ENCODE results near the gene USP17L30.
"Not testable (repeated sequence)": the region's sequence is repeated elsewhere in the genome, so short reads cannot be mapped to it uniquely, and the experiment has no call there.

The USP17L30 gene, protein sequence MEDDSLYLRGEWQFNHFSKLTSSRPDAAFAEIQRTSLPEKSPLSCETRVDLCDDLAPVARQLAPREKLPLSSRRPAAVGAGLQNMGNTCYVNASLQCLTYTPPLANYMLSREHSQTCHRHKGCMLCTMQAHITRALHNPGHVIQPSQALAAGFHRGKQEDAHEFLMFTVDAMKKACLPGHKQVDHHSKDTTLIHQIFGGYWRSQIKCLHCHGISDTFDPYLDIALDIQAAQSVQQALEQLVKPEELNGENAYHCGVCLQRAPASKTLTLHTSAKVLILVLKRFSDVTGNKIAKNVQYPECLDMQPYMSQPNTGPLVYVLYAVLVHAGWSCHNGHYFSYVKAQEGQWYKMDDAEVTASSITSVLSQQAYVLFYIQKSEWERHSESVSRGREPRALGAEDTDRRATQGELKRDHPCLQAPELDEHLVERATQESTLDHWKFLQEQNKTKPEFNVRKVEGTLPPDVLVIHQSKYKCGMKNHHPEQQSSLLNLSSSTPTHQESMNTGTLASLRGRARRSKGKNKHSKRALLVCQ

DNA sequence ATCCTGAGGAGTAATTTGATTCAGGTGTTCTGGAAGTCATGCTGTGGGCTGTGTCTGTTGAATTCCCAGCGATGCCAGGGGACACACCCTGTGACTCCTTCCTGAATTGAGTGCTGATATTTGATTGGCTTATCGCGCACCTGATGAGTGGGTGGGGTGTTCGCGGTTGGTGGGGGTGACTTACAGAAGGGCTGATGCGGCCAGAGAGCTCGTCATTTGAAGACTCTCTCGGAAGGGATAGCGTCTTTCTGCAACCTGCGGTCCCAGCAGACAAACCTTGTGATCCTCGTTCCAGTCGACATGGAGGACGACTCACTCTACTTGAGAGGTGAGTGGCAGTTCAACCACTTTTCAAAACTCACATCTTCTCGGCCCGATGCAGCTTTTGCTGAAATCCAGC lies at the start of gene USP17L30:
USP17L30 (plus strand) TSS at position 301 of the 400 bp plus-strand sequence; CDS start at position 301, 0 bp downstream.
- H3K9me3 ChIP-seq (ENCODE audit: control insufficient read depth, insufficient read depth, low read length); H3K36me3 ChIP-seq (ENCODE audit: insufficient read depth, low read length); H3K9ac ChIP-seq (ENCODE audit: low read depth, low read length); H3K4me1 ChIP-seq (ENCODE audit: insufficient read depth, low read length): not testable (repeated sequence)

DNA sequence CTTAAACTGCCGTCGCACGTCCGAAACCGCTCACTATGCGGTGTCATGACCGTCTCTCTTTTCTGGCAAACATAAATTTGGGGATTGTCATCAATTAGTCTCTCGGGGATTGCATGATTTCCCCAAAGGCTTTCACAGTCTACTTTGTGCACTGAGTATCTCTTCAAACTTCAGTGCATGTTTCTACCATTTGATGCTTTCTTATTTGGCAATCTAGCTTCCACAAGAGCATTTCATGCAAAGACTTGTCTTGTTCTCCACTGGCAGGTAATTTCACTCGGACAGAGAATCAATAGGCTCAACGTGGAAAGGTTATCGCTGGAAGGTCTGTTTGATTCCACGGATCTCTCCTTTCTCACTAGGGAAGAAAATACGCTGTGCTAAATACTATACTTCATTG lies 38.7 kb upstream of the USP17L30 start:
- not testable (repeated sequence) for H3K9ac ChIP-seq (ENCODE audit: low read depth, low read length); H3K9me3 ChIP-seq (ENCODE audit: control insufficient read depth, insufficient read depth, low read length); H3K36me3 ChIP-seq (ENCODE audit: insufficient read depth, low read length); H3K4me1 ChIP-seq (ENCODE audit: insufficient read depth, low read length)

DNA sequence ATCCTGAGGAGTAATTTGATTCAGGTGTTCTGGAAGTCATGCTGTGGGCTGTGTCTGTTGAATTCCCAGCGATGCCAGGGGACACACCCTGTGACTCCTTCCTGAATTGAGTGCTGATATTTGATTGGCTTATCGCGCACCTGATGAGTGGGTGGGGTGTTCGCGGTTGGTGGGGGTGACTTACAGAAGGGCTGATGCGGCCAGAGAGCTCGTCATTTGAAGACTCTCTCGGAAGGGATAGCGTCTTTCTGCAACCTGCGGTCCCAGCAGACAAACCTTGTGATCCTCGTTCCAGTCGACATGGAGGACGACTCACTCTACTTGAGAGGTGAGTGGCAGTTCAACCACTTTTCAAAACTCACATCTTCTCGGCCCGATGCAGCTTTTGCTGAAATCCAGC lies 38.1 kb upstream of the USP17L30 start, which contains the start of gene USP17L24:
USP17L24 (plus strand) TSS at position 301 of the 400 bp plus-strand sequence; CDS start at position 301, 0 bp downstream.
- H3K4me1 ChIP-seq (ENCODE audit: insufficient read depth, low read length); H3K9me3 ChIP-seq (ENCODE audit: control insufficient read depth, insufficient read depth, low read length); H3K9ac ChIP-seq (ENCODE audit: low read depth, low read length); H3K36me3 ChIP-seq (ENCODE audit: insufficient read depth, low read length): not testable (repeated sequence)

DNA sequence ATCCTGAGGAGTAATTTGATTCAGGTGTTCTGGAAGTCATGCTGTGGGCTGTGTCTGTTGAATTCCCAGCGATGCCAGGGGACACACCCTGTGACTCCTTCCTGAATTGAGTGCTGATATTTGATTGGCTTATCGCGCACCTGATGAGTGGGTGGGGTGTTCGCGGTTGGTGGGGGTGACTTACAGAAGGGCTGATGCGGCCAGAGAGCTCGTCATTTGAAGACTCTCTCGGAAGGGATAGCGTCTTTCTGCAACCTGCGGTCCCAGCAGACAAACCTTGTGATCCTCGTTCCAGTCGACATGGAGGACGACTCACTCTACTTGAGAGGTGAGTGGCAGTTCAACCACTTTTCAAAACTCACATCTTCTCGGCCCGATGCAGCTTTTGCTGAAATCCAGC lies 33.3 kb upstream of the USP17L30 start, which contains the start of gene USP17L25:
USP17L25 (plus strand) TSS at position 301 of the 400 bp plus-strand sequence; CDS start at position 301, 0 bp downstream.
- not testable (repeated sequence) for H3K9me3 ChIP-seq (ENCODE audit: control insufficient read depth, insufficient read depth, low read length); H3K36me3 ChIP-seq (ENCODE audit: insufficient read depth, low read length); H3K9ac ChIP-seq (ENCODE audit: low read depth, low read length)

DNA sequence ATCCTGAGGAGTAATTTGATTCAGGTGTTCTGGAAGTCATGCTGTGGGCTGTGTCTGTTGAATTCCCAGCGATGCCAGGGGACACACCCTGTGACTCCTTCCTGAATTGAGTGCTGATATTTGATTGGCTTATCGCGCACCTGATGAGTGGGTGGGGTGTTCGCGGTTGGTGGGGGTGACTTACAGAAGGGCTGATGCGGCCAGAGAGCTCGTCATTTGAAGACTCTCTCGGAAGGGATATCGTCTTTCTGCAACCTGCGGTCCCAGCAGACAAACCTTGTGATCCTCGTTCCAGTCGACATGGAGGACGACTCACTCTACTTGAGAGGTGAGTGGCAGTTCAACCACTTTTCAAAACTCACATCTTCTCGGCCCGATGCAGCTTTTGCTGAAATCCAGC lies 28.6 kb upstream of the USP17L30 start, which contains the start of gene USP17L26:
USP17L26 (plus strand) TSS at position 301 of the 400 bp plus-strand sequence; CDS start at position 301, 0 bp downstream.
- H3K9ac ChIP-seq (ENCODE audit: low read depth, low read length); H3K4me1 ChIP-seq (ENCODE audit: insufficient read depth, low read length); H3K9me3 ChIP-seq (ENCODE audit: control insufficient read depth, insufficient read depth, low read length); H3K36me3 ChIP-seq (ENCODE audit: insufficient read depth, low read length): not testable (repeated sequence)

More for the DNA sequence above, 33.3 kb upstream of the USP17L30 start, which contains the start of gene USP17L25:
- not testable (repeated sequence) for H3K4me1 ChIP-seq (ENCODE audit: insufficient read depth, low read length)

DNA sequence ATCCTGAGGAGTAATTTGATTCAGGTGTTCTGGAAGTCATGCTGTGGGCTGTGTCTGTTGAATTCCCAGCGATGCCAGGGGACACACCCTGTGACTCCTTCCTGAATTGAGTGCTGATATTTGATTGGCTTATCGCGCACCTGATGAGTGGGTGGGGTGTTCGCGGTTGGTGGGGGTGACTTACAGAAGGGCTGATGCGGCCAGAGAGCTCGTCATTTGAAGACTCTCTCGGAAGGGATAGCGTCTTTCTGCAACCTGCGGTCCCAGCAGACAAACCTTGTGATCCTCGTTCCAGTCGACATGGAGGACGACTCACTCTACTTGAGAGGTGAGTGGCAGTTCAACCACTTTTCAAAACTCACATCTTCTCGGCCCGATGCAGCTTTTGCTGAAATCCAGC lies 23.8 kb upstream of the USP17L30 start, which contains the start of gene USP17L5:
USP17L5 (plus strand) TSS at position 301 of the 400 bp plus-strand sequence; CDS start at position 301, 0 bp downstream.
- not testable (repeated sequence) for H3K9ac ChIP-seq (ENCODE audit: low read depth, low read length); H3K9me3 ChIP-seq (ENCODE audit: control insufficient read depth, insufficient read depth, low read length); H3K4me1 ChIP-seq (ENCODE audit: insufficient read depth, low read length); H3K36me3 ChIP-seq (ENCODE audit: insufficient read depth, low read length)

DNA sequence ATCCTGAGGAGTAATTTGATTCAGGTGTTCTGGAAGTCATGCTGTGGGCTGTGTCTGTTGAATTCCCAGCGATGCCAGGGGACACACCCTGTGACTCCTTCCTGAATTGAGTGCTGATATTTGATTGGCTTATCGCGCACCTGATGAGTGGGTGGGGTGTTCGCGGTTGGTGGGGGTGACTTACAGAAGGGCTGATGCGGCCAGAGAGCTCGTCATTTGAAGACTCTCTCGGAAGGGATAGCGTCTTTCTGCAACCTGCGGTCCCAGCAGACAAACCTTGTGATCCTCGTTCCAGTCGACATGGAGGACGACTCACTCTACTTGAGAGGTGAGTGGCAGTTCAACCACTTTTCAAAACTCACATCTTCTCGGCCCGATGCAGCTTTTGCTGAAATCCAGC lies 19.1 kb upstream of the USP17L30 start, which contains the start of gene USP17L27:
USP17L27 (plus strand) TSS at position 301 of the 400 bp plus-strand sequence; CDS start at position 301, 0 bp downstream.
- not testable (repeated sequence) for H3K36me3 ChIP-seq (ENCODE audit: insufficient read depth, low read length); H3K9me3 ChIP-seq (ENCODE audit: control insufficient read depth, insufficient read depth, low read length); H3K9ac ChIP-seq (ENCODE audit: low read depth, low read length); H3K4me1 ChIP-seq (ENCODE audit: insufficient read depth, low read length)

DNA sequence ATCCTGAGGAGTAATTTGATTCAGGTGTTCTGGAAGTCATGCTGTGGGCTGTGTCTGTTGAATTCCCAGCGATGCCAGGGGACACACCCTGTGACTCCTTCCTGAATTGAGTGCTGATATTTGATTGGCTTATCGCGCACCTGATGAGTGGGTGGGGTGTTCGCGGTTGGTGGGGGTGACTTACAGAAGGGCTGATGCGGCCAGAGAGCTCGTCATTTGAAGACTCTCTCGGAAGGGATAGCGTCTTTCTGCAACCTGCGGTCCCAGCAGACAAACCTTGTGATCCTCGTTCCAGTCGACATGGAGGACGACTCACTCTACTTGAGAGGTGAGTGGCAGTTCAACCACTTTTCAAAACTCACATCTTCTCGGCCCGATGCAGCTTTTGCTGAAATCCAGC lies 14.3 kb upstream of the USP17L30 start, which contains the start of gene USP17L28:
USP17L28 (plus strand) TSS at position 301 of the 400 bp plus-strand sequence; CDS start at position 301, 0 bp downstream.
- not testable (repeated sequence) for H3K9ac ChIP-seq (ENCODE audit: low read depth, low read length); H3K4me1 ChIP-seq (ENCODE audit: insufficient read depth, low read length); H3K9me3 ChIP-seq (ENCODE audit: control insufficient read depth, insufficient read depth, low read length); H3K36me3 ChIP-seq (ENCODE audit: insufficient read depth, low read length)

DNA sequence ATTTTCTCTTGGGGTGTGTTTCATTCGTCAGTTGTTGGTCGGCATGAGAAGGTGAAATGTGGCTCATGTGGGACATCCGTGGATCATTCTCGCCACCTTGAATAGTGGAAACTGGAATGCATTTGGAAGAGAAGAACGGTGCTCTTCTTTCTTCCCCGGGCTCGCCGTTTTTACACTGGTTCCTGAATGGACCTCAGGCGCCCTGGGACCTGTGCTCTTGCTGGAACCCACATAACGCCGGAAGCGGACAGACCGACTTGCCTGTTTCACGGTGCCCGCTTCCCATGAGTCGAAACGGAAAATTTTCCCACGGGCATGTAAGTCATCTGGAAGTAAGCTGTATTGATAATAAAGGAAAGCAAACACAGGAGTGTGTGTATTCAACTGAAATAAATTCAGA lies 12.1 kb upstream of the USP17L30 start:
- not testable (repeated sequence) for H3K4me1 ChIP-seq (ENCODE audit: insufficient read depth, low read length); H3K9me3 ChIP-seq (ENCODE audit: control insufficient read depth, insufficient read depth, low read length); H3K36me3 ChIP-seq (ENCODE audit: insufficient read depth, low read length); H3K9ac ChIP-seq (ENCODE audit: low read depth, low read length)

DNA sequence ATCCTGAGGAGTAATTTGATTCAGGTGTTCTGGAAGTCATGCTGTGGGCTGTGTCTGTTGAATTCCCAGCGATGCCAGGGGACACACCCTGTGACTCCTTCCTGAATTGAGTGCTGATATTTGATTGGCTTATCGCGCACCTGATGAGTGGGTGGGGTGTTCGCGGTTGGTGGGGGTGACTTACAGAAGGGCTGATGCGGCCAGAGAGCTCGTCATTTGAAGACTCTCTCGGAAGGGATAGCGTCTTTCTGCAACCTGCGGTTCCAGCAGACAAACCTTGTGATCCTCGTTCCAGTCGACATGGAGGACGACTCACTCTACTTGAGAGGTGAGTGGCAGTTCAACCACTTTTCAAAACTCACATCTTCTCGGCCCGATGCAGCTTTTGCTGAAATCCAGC lies 9.6 kb upstream of the USP17L30 start, which contains the start of gene USP17L29:
USP17L29 (plus strand) TSS at position 301 of the 400 bp plus-strand sequence; CDS start at position 301, 0 bp downstream.
- not testable (repeated sequence) for H3K36me3 ChIP-seq (ENCODE audit: insufficient read depth, low read length); H3K9ac ChIP-seq (ENCODE audit: low read depth, low read length); H3K9me3 ChIP-seq (ENCODE audit: control insufficient read depth, insufficient read depth, low read length); H3K4me1 ChIP-seq (ENCODE audit: insufficient read depth, low read length)

DNA sequence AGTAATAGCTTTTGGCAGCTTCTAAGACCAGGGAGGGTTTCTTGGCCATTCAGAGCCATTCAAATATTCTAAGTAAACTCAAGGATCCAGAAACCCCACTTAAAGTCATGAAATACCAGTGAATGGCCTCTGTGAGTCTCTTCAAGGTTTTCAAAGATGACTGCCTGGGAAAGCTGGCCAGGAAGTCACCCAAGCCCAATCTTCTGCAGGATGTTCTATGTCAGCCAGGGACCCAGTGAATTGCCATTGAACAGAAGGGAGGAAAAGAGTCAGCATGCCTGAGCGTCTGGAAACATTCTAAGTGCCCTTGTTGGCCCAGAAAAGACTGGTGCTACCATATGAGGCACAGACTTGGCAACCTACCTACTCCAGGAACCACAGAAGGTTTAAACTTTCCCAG lies 17.0 kb downstream of the USP17L30 start:
- not testable (repeated sequence) for H3K9me3 ChIP-seq (ENCODE audit: control insufficient read depth, insufficient read depth, low read length); H3K4me1 ChIP-seq (ENCODE audit: insufficient read depth, low read length); H3K9ac ChIP-seq (ENCODE audit: low read depth, low read length); H3K36me3 ChIP-seq (ENCODE audit: insufficient read depth, low read length)

DNA sequence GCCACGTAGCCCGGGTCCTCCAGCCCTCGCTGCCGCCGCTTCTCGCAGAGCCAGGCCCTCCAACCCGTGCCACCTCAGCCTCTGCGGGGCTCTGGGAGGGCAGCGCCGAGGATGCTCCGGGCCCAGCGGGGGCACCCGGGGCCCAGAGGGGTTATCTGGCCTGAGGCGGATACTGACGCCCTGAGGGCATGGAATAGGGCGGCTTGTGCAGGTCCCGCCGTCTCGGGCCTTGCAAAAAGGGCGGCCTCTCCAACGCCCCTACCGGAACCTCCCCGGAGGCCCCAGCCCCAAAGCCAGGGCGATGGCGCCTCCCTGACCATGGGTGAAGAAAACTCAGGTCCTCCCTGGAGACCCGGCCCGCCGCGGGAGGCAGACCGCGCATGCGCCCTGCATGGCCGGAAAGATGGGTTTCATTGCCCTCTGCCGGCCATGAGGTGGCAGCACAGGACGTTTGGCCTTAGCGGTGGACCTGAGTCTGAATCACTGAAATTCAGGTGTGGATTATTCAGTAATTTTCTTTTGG lies 18.1 kb downstream of the USP17L30 start:
- not testable (repeated sequence) for H3K36me3 ChIP-seq (ENCODE audit: insufficient read depth, low read length); H3K9me3 ChIP-seq (ENCODE audit: control insufficient read depth, insufficient read depth, low read length); H3K4me1 ChIP-seq (ENCODE audit: insufficient read depth, low read length)
- H3K9ac ChIP-seq (ENCODE audit: low read depth, low read length), result peak overlapping the region; percentile 72; the same call in 1 of the 2 replicates

DNA sequence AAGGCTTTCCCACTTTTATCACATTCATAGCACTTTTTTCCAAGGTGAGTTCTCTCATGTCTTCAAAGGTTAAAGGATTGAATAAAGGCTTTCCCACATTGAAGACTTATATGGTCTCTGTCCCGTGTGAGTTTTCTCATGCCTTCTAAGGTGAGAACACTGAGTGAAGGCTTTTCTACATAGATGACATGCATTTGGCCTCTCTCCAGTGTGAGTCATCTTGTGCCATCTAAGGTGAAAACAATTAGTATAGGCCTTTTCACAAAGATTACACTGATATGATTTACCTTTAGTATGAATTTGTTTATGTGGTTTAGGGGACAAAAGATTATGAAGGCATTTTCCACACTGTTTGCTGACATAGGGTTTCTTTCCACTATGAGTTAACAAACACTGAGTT lies 21.2 kb downstream of the USP17L30 start:
- Histone ChIP-seq H3K36me3 (ENCODE audit: insufficient read depth, low read length) (no peaks in the 10 kb centered on the region), H3K9me3 (ENCODE audit: control insufficient read depth, insufficient read depth, low read length) (no peaks in the 10 kb centered on the region)

DNA sequence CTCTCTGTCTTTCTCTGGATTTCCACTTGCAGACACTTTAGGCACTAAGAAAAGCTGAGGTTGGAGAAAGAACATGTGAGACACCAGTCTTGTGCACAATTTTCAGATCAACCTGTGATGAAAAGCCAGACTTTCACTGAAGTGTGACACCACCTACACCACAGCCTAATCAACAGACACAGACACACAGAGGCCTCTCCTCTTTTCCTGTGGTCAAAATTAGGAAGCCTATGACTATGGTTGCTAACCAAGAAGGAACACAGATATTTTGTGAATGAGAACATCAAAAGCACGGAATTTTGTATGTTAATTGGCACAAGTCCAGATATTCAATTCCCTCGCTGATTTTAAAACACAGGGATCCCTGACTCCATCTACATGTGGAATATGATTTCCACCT lies 26.1 kb downstream of the USP17L30 start:
- H3K4me1 ChIP-seq (ENCODE audit: insufficient read depth, low read length), result not testable (repeated sequence)

More for the DNA sequence above, 21.2 kb downstream of the USP17L30 start:
- Histone ChIP-seq H3K4me1 (ENCODE audit: insufficient read depth, low read length) (no peaks in the 10 kb centered on the region), H3K9ac (ENCODE audit: low read depth, low read length) (no peak overlapping the region)

More for the DNA sequence above, 26.1 kb downstream of the USP17L30 start:
- H3K36me3 ChIP-seq (ENCODE audit: insufficient read depth, low read length); H3K9me3 ChIP-seq (ENCODE audit: control insufficient read depth, insufficient read depth, low read length); H3K9ac ChIP-seq (ENCODE audit: low read depth, low read length): not testable (repeated sequence)
